Activated CD8-positive, alpha-beta memory T cell treated with anti-CD3 and anti-CD28 coated beads for 36 hours (primary cell): ENCODE data around the gene IFI30. TPM values are rescaled to one million over a fixed set of nuclear protein-coding genes. Genes with fewer than 3 reads are reported as not detected.

Experiments
- CTCF ChIA-PET: fragments of 350-600 bp; sonication (Branson Sonifier 250); formaldehyde crosslinking; loops from one replicate; lab custom pipeline; 2021; ENCODE audit warnings: antibody characterized with exemption; lab: Charles Lee
- POLR2A ChIA-PET: fragments of 350-600 bp; sonication (Branson Sonifier 250); formaldehyde crosslinking; loops from one replicate; lab custom pipeline; 2021; ENCODE audit warnings: antibody characterized with exemption; lab: Charles Lee
- total RNA-seq, 2 experiments: library from RNA; stranded (reverse); gene quantifications; one replicate each; pipeline ENCODE4 v1.2.3, GENCODE V29; 2021

The IFI30 gene
- total RNA-seq, 2 experiments from 2014 or later: 22.5 to 24.6 TPM

GRCh38 chr19:18192673-18193387 lies 19.2 kb downstream of the IFI30 start, which contains the start of gene MPV17L2:
TSS of gene MPV17L2 (plus strand) at chr19:18193218. CDS start at chr19:18193282, 64 bp downstream.
- CTCF ChIA-PET: interaction anchor here (0.6 to 2.5 kb wide), 10 partner anchors 11 to 136 kb away, joined by 3 to 12 read pairs (median 3); partner anchors contain the start of genes LSM4 and RAB3A
- POLR2A ChIA-PET: interaction anchor here (1.4 to 2.0 kb wide), 2 partner anchors 11 to 89 kb away, joined by 5 to 9 read pairs; partner anchors contain the start of genes JUND and RAB3A

- CTCF ChIA-PET: interaction anchor here (1.0 to 2.5 kb wide), 4 partner anchors 10 to 59 kb away, joined by 3 to 12 read pairs (median 4); partner anchors contain the start of gene RAB3A
- POLR2A ChIA-PET: interaction anchor here (1.4 to 2.0 kb wide), 3 partner anchors 10 to 88 kb away, joined by 3 to 9 read pairs (median 5); partner anchors contain the start of genes JUND and RAB3A
These were observed 20.0 kb downstream of the IFI30 start for GRCh38 chr19:18193388-18194180.

GRCh38 chr19:18194181-18194530 lies 20.5 kb downstream of the IFI30 start:
- POLR2A ChIA-PET: interaction anchor here (1.4 kb wide), 1 partner anchor 9 kb away, joined by 3 read pairs; the partner anchor contains the start of gene RAB3A
- CTCF ChIA-PET: interaction anchor here (1.0 to 2.5 kb wide), 2 partner anchors 9 to 58 kb away, joined by 3 to 12 read pairs; partner anchors contain the start of gene RAB3A

- CTCF ChIA-PET: interaction anchor here (1.0 kb wide), 1 partner anchor 58 kb away, joined by 3 read pairs; no protein-coding TSS in a partner anchor
- POLR2A ChIA-PET: interaction anchor here (1.4 kb wide), 1 partner anchor 9 kb away, joined by 3 read pairs; the partner anchor contains the start of gene RAB3A
These were observed 21.1 kb downstream of the IFI30 start for GRCh38 chr19:18194554-18195238.

GRCh38 chr19:18196511-18196845 lies 22.9 kb downstream of the IFI30 start:
- ChIA-PET CTCF (interaction anchor here (1.0 kb wide), 1 partner anchor 12 kb away, joined by 3 read pairs; no protein-coding TSS in a partner anchor), POLR2A (no interaction called here)

- CTCF ChIA-PET: interaction anchor here (1.0 kb wide), 1 partner anchor 11 kb away, joined by 3 read pairs; no protein-coding TSS in a partner anchor
These were observed 23.7 kb downstream of the IFI30 start for GRCh38 chr19:18197306-18197705.

GRCh38 chr19:18197941-18198340 lies 24.3 kb downstream of the IFI30 start:
- ChIA-PET POLR2A (no interaction called here), CTCF (no interaction called here)

More at GRCh38 chr19:18197306-18197705, 23.7 kb downstream of the IFI30 start:
- POLR2A ChIA-PET: no interaction called here

GRCh38 chr19:18198374-18198773 lies 24.8 kb downstream of the IFI30 start:
- CTCF ChIA-PET: interaction anchor here (0.5 to 1.0 kb wide), 2 partner anchors 33 to 130 kb away, joined by 3 read pairs; no protein-coding TSS in a partner anchor
- POLR2A ChIA-PET: no interaction called here

GRCh38 chr19:18202397-18202777 lies 28.8 kb downstream of the IFI30 start:
- ChIA-PET POLR2A (no interaction called here), CTCF (interaction anchor here (0.6 to 8.2 kb wide), 4 partner anchors 10 to 857 kb away, joined by 3 to 95 read pairs (median 8); partner anchors contain the start of gene MPV17L2)

- ChIA-PET POLR2A (interaction anchor here (1.0 to 1.6 kb wide), 3 partner anchors 8 to 21 kb away, joined by 3 to 9 read pairs (median 5); partner anchors contain the start of gene MPV17L2), CTCF (interaction anchor here (0.6 to 8.2 kb wide), 5 partner anchors 10 to 858 kb away, joined by 3 to 95 read pairs (median 6); partner anchors contain the start of gene MPV17L2)
These were observed 29.3 kb downstream of the IFI30 start for GRCh38 chr19:18202778-18203407.

GRCh38 chr19:18203408-18203862 lies 29.8 kb downstream of the IFI30 start:
- POLR2A ChIA-PET: interaction anchor here (0.5 to 1.6 kb wide), 8 partner anchors 9 to 861 kb away, joined by 3 to 9 read pairs (median 5); partner anchors contain the start of genes JUND and MPV17L2
- CTCF ChIA-PET: interaction anchor here (0.6 to 8.2 kb wide), 6 partner anchors 11 to 185 kb away, joined by 4 to 95 read pairs (median 6); partner anchors contain the start of genes JUND and MPV17L2

GRCh38 chr19:18203863-18204393 lies 30.3 kb downstream of the IFI30 start, which contains the start of gene RAB3A:
TSS of gene RAB3A (minus strand) at chr19:18204042. CDS start at chr19:18202740, 1,302 bp downstream.
- ChIA-PET CTCF (interaction anchor here (1.1 to 8.2 kb wide), 6 partner anchors 11 to 185 kb away, joined by 3 to 95 read pairs (median 6); partner anchors contain the start of genes JUND and MPV17L2), POLR2A (interaction anchor here (0.5 to 1.6 kb wide), 9 partner anchors 9 to 861 kb away, joined by 3 to 9 read pairs (median 5); partner anchors contain the start of genes JUND and MPV17L2)

- CTCF ChIA-PET: interaction anchor here (0.5 to 8.2 kb wide), 12 partner anchors 12 to 215 kb away, joined by 3 to 95 read pairs (median 4); partner anchors contain the start of genes JUND, MPV17L2 and SSBP4
These were observed 31.0 kb downstream of the IFI30 start for GRCh38 chr19:18204394-18205199.

GRCh38 chr19:18205200-18205892 lies 31.7 kb downstream of the IFI30 start:
- ChIA-PET CTCF (interaction anchor here (0.5 to 8.2 kb wide), 13 partner anchors 11 to 214 kb away, joined by 3 to 95 read pairs (median 3); partner anchors contain the start of genes JUND and SSBP4), POLR2A (interaction anchor here (0.5 to 1.7 kb wide), 4 partner anchors 16 to 211 kb away, joined by 3 to 6 read pairs (median 5); no protein-coding TSS in a partner anchor)

More at GRCh38 chr19:18204394-18205199, 31.0 kb downstream of the IFI30 start:
- POLR2A ChIA-PET: interaction anchor here (0.6 to 1.7 kb wide), 7 partner anchors 12 to 410 kb away, joined by 3 to 9 read pairs (median 5); partner anchors contain the start of genes JUND and MPV17L2

- ChIA-PET POLR2A (interaction anchor here (1.7 kb wide), 1 partner anchor 116 kb away, joined by 5 read pairs; no protein-coding TSS in a partner anchor), CTCF (interaction anchor here (0.6 to 8.2 kb wide), 6 partner anchors 10 to 208 kb away, joined by 3 to 95 read pairs (median 3); a partner anchor contains a TSS)
These were observed 32.4 kb downstream of the IFI30 start for GRCh38 chr19:18206018-18206417.
